Naive thymus-derived CD4-positive, alpha-beta T cell (primary cell): ENCODE data around the gene MGAT5B. TPM values are rescaled to one million over a fixed set of nuclear protein-coding genes. Genes with fewer than 3 reads are reported as not detected.

Experiments
- ATAC-seq: fragments of 150-1000 bp; cut with Tn5 transposase; 2 replicates; pipeline ENCODE4 v1.10.0; 2021; ENCODE audit warnings: mild to moderate bottlenecking, moderate library complexity
- CTCF ChIA-PET: fragments of 350-600 bp; sonication (Branson Sonifier 250); formaldehyde crosslinking; loops from one replicate; lab custom pipeline; 2021; ENCODE audit warnings: antibody characterized with exemption; lab: Charles Lee
- POLR2A ChIA-PET: fragments of 350-600 bp; sonication (Branson Sonifier 250); formaldehyde crosslinking; loops from one replicate; lab custom pipeline; 2021; ENCODE audit warnings: antibody characterized with exemption, inconsistent platforms; lab: Charles Lee
- DNase-seq, 9 donors: peaks; one replicate each; pipeline versions ENCODE4 v3.0.0 to v3.0.0-alpha.2; 2020 to 2022; ENCODE audit warnings: mixed read lengths in 1 of 9
- H3K27ac ChIP-seq: one replicate; pipeline ENCODE4 v1.7.0; 2013; ENCODE audit warnings: mild to moderate bottlenecking, low read depth, low read length, moderate library complexity
- H3K27me3 ChIP-seq, 2 donors: one replicate each; pipeline ENCODE4 v1.7.0; 2013; ENCODE audit warnings: low read length in 2 of 2, mild to moderate bottlenecking in 2 of 2, moderate library complexity in 2 of 2; ENCODE audit not compliant: control insufficient read depth in 2 of 2, insufficient read depth in 2 of 2
- H3K36me3 ChIP-seq, 3 experiments: 1 replicate in 2 of 3; 2 replicates in 1 of 3; pipeline ENCODE4 v1.7.0; 2013; ENCODE audit warnings: low read length in 3 of 3, mild to moderate bottlenecking in 3 of 3, moderate library complexity in 1 of 3; ENCODE audit not compliant: insufficient read depth in 3 of 3, control insufficient read depth in 2 of 3
- H3K4me1 ChIP-seq, 2 donors: one replicate each; pipeline ENCODE4 v1.7.0; 2013; ENCODE audit warnings: low read length in 2 of 2, mild to moderate bottlenecking in 2 of 2, moderate library complexity in 1 of 2; ENCODE audit not compliant: control insufficient read depth in 2 of 2, insufficient read depth in 2 of 2
- H3K4me3 ChIP-seq: 2 replicates; pipeline ENCODE4 v1.7.0; 2013; ENCODE audit warnings: mild to moderate bottlenecking, low read length
- H3K9me3 ChIP-seq, 3 experiments: 1 replicate in 2 of 3; 2 replicates in 1 of 3; pipeline ENCODE4 v1.7.0; 2013; ENCODE audit warnings: low read length in 3 of 3; ENCODE audit not compliant: control insufficient read depth in 2 of 3
- H3K27ac Mint-ChIP-seq, 9 donors: one replicate each; pipeline ENCODE4 v1.8.0; 2020 to 2022; ENCODE audit warnings: mixed read lengths in 9 of 9, mild to moderate bottlenecking in 8 of 9, moderate library complexity in 5 of 9, inconsistent platforms in 2 of 9
- H3K27me3 Mint-ChIP-seq, 5 donors: one replicate each; pipeline ENCODE4 v1.8.0; 2021 to 2022; ENCODE audit warnings: mixed read lengths in 5 of 5, mild to moderate bottlenecking in 1 of 5
- H3K36me3 Mint-ChIP-seq, 5 donors: one replicate each; pipeline ENCODE4 v1.8.0; 2020 to 2022; ENCODE audit warnings: mixed read lengths in 5 of 5, mild to moderate bottlenecking in 3 of 5, inconsistent platforms in 1 of 5
- H3K4me1 Mint-ChIP-seq, 7 donors: one replicate each; pipeline ENCODE4 v1.8.0; 2020 to 2022; ENCODE audit warnings: mixed read lengths in 7 of 7, mild to moderate bottlenecking in 3 of 7, inconsistent platforms in 1 of 7
- H3K4me3 Mint-ChIP-seq, 10 donors: one replicate each; pipeline ENCODE4 v1.8.0; 2020 to 2022; ENCODE audit warnings: mild to moderate bottlenecking in 10 of 10, mixed read lengths in 10 of 10, moderate library complexity in 6 of 10, inconsistent platforms in 2 of 10
- H3K9me3 Mint-ChIP-seq, 11 donors: one replicate each; pipeline ENCODE4 v1.8.0; 2020 to 2022; ENCODE audit warnings: mixed read lengths in 11 of 11, mild to moderate bottlenecking in 4 of 11, inconsistent platforms in 1 of 11, moderate library complexity in 1 of 11
- intact Hi-C, 2 donors: fragments of 100-400 bp; cut with micrococcal nuclease; formaldehyde crosslinking; loops; one replicate each; pipeline ENCODE4 v1.15.1; 2023
- polyA plus RNA-seq, 2 donors: library from polyadenylated mRNA; unstranded; fragments of 300-500 nt; fragmentation: Illumina TruSeq; gene quantifications; one replicate each; pipeline ENCODE4 v1.2.3, GENCODE V29; 2021
- total RNA-seq, 6 experiments: library from RNA in 5 of 6; stranded (reverse) in 5 of 6; gene quantifications; 1 replicate in 5 of 6; 2 replicates in 1 of 6; pipeline ENCODE4 v1.2.3 and lab custom pipeline; 2021 to 2026

Gene MGAT5B
- total and polyA plus RNA-seq, 7 experiments from 2014 or later = 0.12 to 3.7 (median 1.5) TPM; not detected in 1

DNA sequence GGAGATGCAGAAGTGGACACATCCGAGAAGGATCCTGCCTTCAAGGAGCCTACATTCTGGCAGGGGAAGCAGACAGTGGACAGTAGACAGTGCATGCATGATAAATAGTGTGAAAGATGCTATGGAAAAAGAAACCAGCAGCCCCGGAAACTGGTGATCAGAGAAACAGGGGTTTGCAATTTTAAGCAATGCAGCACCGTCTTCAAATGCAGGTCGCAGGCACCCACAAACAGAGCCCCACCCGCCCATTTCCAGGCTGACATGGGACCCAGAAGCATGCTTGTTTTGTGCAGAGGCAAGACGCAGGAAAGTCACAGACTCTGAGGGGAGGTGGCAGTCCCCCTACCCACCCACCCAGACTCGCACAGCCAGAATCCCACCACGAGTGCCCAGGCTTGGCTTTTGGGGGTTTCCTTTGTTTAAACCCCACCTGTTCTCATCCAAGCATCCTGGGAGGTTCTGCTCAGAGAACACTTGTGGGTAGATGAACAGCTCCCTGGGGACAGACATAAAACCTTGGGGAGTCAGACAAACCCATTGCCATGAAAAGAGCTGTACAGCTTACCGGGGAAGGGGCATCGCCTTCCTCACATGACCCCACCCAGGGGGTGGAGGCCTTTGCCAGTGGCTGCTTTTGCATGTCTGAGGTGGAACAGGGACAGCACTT is 114.3 kb downstream of the MGAT5B start:
- ATAC-seq (peak; percentile 70), DNase-seq (peak in 6 of 9 donors; percentile 29 to 63 (median 48))
- peaks cover 3 to 13% (median 8%) of the 10 kb centered on the region in 5 donors for H3K36me3 Mint-ChIP-seq
- Histone ChIP-seq H3K27ac (peak overlapping the region; percentile 49), H3K4me3 (no peak overlapping the region), H3K4me1 (peaks cover 14 to 20% of the 10 kb centered on the region in 2 donors), H3K36me3 (no peaks in the 10 kb centered on the region), H3K9me3 (peaks cover 0 to 7% (median 0%) of the 10 kb centered on the region in 3 experiments), H3K27me3 (no peaks in the 10 kb centered on the region)
- CTCF ChIA-PET = interaction anchor here (1.4 to 1.5 kb wide), 2 partner anchors 13 to 26 kb away, joined by 3 to 4 read pairs; no protein-coding TSS in a partner anchor
- H3K9me3 Mint-ChIP-seq = peaks cover 0 to 13% (median 10%) of the 10 kb centered on the region in 11 donors
- intact Hi-C loops = loop anchor here (1.0 kb wide), 1 partner anchor 16 kb away; no protein-coding TSS in a partner anchor
- H3K4me1 Mint-ChIP-seq = peaks cover 8 to 30% (median 23%) of the 10 kb centered on the region in 7 donors
- peak overlapping the region; percentile 77 to 92 (median 86) for H3K27ac Mint-ChIP-seq
- peak overlapping the region in 9 of 10 donors; percentile 38 to 78 (median 61) for H3K4me3 Mint-ChIP-seq
- POLR2A ChIA-PET = interaction anchor here (0.5 to 2.9 kb wide), 7 partner anchors 13 to 60 kb away, joined by 3 to 8 read pairs (median 4); no protein-coding TSS in a partner anchor
- peaks cover 0 to 4% (median 0%) of the 10 kb centered on the region in 5 donors for H3K27me3 Mint-ChIP-seq

DNA sequence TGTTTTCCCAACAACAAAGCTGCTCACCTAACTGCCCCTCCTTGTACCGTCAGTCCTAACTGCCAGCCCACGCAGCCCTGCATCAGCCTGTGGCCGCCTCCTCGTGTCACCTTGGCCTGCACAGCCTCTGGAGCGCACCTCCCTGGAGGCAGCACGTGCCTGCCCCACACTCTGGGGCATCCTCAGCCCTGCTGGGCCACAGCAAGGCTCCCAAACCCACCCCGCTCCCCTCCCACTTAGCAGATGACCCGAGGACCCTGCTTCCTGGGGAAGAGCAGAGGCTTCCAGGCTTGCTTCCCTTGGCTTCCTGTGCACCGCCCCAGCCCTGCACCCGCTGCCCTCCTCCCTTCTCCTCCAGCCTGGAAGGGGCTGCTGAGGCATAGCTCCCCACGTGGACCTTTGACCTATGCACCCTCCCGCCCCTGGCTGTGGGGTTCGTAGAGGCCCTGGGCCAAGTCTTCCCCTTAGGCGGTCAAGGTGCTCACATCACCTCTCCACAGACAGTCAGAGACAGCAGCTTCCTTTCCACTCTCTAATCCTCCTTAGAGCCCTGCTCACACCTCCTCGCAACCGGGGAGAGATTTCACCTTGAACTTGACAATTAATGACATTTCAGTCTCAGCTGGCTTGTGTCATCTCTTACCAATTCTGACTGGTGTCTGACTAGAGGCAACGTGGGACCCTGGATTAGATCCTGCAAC is 115.0 kb downstream of the MGAT5B start:
- Mint-ChIP-seq H3K4me3 (peak overlapping the region; percentile 40 to 81 (median 70)), H3K36me3 (peaks cover 2 to 10% (median 5%) of the 10 kb centered on the region in 5 donors), H3K27ac (peak overlapping the region; percentile 84 to 96 (median 90)), H3K9me3 (peaks cover 0 to 9% (median 6%) of the 10 kb centered on the region in 11 donors), H3K27me3 (peaks cover 0 to 2% (median 0%) of the 10 kb centered on the region in 5 donors), H3K4me1 (peaks cover 8 to 30% (median 24%) of the 10 kb centered on the region in 7 donors)
- H3K4me3 ChIP-seq = no peak overlapping the region
- peaks cover 0 to 3% (median 0%) of the 10 kb centered on the region in 3 experiments for H3K9me3 ChIP-seq
- no peak for DNase-seq
- no peaks in the 10 kb centered on the region for H3K27me3 ChIP-seq
- ATAC-seq = peak; percentile 29
- peaks cover 14 to 20% of the 10 kb centered on the region in 2 donors for H3K4me1 ChIP-seq
- ChIA-PET CTCF (interaction anchor here (1.0 to 1.5 kb wide), 3 partner anchors 14 to 26 kb away, joined by 3 to 4 read pairs (median 3); no protein-coding TSS in a partner anchor), POLR2A (interaction anchor here (0.6 to 1.6 kb wide), 5 partner anchors 14 to 36 kb away, joined by 3 to 4 read pairs (median 4); no protein-coding TSS in a partner anchor)
- intact Hi-C loops = no loop called here
- no peaks in the 10 kb centered on the region for H3K36me3 ChIP-seq
- peak overlapping the region; percentile 40 for H3K27ac ChIP-seq

DNA sequence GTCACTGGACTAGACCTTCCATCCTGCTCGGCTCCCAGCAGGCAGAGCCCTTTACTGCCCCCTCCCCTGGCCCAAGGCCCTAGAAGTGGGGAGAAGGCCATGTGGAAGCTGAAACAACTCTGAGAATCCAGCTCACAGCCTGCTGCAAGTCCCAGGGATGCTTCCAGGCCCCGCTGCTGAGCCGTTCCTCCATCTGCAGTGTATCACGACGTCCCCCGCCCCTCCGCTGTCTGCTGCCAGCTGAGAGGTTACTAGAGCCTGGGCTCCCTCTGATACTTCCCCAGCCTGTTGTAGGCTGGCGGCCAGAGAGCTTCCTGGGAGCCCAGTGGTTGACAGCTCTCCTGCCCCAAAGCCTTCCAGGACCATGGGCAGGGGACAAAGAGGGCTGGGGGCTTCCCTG is 118.2 kb downstream of the MGAT5B start:
- Histone ChIP-seq H3K27me3 (no peaks in the 10 kb centered on the region), H3K4me1 (peaks cover 14 to 20% of the 10 kb centered on the region in 2 donors), H3K36me3 (no peaks in the 10 kb centered on the region), H3K4me3 (no peak overlapping the region), H3K9me3 (no peaks in the 10 kb centered on the region), H3K27ac (no peak overlapping the region)
- Mint-ChIP-seq H3K9me3 (no peaks in the 10 kb centered on the region), H3K27me3 (no peaks in the 10 kb centered on the region), H3K4me1 (peaks cover 7 to 27% (median 18%) of the 10 kb centered on the region in 7 donors), H3K27ac (peak overlapping the region in 1 of 9 donors; percentile 42), H3K36me3 (no peaks in the 10 kb centered on the region), H3K4me3 (no peak overlapping the region)
- intact Hi-C loops = no loop called here
- ChIA-PET CTCF (interaction anchor here (0.5 kb wide), 1 partner anchor 1166 kb away, joined by 4 read pairs; no protein-coding TSS in a partner anchor), POLR2A (no interaction called here)
- ATAC-seq (no peak), DNase-seq (no peak)

DNA sequence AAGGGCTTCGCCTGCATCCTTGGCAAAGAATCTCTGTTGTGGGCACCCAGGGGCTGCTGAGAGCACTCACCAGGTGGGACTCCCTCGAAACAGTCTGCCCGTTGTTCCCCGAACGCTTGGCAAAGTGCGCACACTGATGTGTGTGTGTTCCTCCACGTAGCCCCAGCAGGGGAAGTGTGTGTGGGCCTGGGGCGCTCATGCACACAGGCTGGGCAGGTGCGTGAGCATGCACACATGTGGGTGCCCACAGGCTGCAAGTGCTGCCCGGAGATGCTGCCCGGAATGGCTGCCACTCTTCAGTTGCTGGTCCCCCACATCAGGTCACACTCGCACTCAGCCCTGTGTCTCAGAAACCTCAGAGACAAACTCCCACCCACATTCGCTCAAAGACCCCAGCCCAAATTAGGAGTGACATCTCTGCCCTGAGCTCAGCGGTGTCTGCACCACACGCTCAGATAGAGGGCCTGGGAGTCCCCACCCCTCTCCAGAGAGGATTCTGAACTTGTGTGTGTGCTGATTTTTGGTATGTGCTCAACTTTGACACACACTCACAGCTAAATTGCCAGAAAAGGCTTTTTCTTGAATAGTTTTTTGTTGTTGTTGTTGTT is 119.4 kb downstream of the MGAT5B start:
- H3K36me3 ChIP-seq = no peaks in the 10 kb centered on the region
- H3K27ac ChIP-seq = no peak overlapping the region
- no peaks in the 10 kb centered on the region for H3K27me3 ChIP-seq
- H3K4me3 ChIP-seq = no peak overlapping the region
- peak overlapping the region in 4 of 9 donors; percentile 30 to 71 (median 32) for H3K27ac Mint-ChIP-seq
- H3K9me3 Mint-ChIP-seq = no peaks in the 10 kb centered on the region
- no peak for DNase-seq
- intact Hi-C loops = no loop called here
- no peak overlapping the region for H3K4me3 Mint-ChIP-seq
- ATAC-seq = no peak
- CTCF ChIA-PET = no interaction called here
- POLR2A ChIA-PET = interaction anchor here (0.6 kb wide), 1 partner anchor 409 kb away, joined by 3 read pairs; no protein-coding TSS in a partner anchor
- no peaks in the 10 kb centered on the region for H3K9me3 ChIP-seq
- no peaks in the 10 kb centered on the region for H3K27me3 Mint-ChIP-seq
- H3K4me1 Mint-ChIP-seq = peaks cover 7 to 16% (median 10%) of the 10 kb centered on the region in 7 donors
- no peaks in the 10 kb centered on the region for H3K36me3 Mint-ChIP-seq
- peaks cover 9 to 10% of the 10 kb centered on the region in 2 donors for H3K4me1 ChIP-seq

DNA sequence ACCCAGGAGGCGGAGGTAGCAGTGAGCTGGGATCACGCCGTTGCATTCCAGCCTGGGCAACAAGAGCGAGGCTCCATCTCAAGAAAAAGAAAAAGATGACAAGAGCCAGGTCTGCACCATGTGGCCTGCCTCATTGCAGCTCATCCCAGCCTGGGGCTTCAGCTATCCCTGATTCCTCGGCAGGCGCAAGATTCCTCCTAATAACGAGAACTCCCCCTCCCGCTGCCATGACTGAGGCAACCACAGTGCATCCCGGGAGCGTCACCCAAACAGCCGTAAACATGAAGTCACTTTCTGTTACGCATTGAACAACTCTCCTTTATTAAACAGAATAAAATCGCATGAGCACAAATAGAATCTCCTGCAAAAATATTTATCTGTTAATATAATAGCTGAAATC is 120.6 kb downstream of the MGAT5B start:
- no peaks in the 10 kb centered on the region for H3K36me3 Mint-ChIP-seq
- Histone ChIP-seq H3K4me3 (no peak overlapping the region), H3K4me1 (peaks cover 0 to 2% of the 10 kb centered on the region in 2 donors), H3K27ac (no peak overlapping the region), H3K27me3 (no peaks in the 10 kb centered on the region), H3K36me3 (no peaks in the 10 kb centered on the region), H3K9me3 (no peaks in the 10 kb centered on the region)
- POLR2A ChIA-PET = interaction anchor here (1.3 kb wide), 1 partner anchor 10 kb away, joined by 3 read pairs; no protein-coding TSS in a partner anchor
- peaks cover 0 to 16% (median 5%) of the 10 kb centered on the region in 7 donors for H3K4me1 Mint-ChIP-seq
- CTCF ChIA-PET = no interaction called here
- ATAC-seq = no peak
- H3K4me3 Mint-ChIP-seq = no peak overlapping the region
- DNase-seq = no peak
- no peaks in the 10 kb centered on the region for H3K27me3 Mint-ChIP-seq
- no peaks in the 10 kb centered on the region for H3K9me3 Mint-ChIP-seq
- H3K27ac Mint-ChIP-seq = peak overlapping the region in 1 of 9 donors; percentile 40
- intact Hi-C loops = no loop called here

DNA sequence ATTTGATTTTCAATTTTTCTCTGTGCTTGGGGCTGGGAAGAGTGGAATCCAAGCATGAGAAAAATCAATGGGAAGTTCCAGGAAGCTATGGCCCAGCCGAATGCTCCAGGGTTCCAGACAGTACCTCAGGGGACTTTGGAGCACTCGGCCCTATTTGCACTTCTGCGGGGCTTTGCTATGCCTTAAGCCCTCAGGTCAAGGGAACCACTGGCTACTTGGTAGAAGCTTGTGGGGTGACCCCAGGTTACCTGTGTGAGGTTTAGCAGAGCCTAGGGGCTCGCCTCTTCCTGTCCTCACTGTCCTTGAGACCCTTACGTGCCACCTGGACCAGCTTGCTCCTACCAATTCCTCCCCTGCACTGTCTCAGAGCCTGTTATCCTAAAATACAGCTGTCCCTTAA is 121.3 kb downstream of the MGAT5B start:
- Histone ChIP-seq H3K4me3 (no peak overlapping the region), H3K9me3 (no peaks in the 10 kb centered on the region), H3K36me3 (no peaks in the 10 kb centered on the region), H3K27ac (no peak overlapping the region), H3K4me1 (peaks cover 0 to 9% of the 10 kb centered on the region in 2 donors), H3K27me3 (no peaks in the 10 kb centered on the region)
- CTCF ChIA-PET = no interaction called here
- H3K27ac Mint-ChIP-seq = peak overlapping the region in 2 of 9 donors; percentile 40 to 46
- ATAC-seq (no peak), DNase-seq (no peak)
- POLR2A ChIA-PET = interaction anchor here (0.9 to 1.3 kb wide), 2 partner anchors 8 to 10 kb away, joined by 3 to 5 read pairs; no protein-coding TSS in a partner anchor
- intact Hi-C loops = no loop called here
- peaks cover 0 to 23% (median 12%) of the 10 kb centered on the region in 7 donors for H3K4me1 Mint-ChIP-seq
- no peaks in the 10 kb centered on the region for H3K27me3 Mint-ChIP-seq
- no peak overlapping the region for H3K4me3 Mint-ChIP-seq
- H3K36me3 Mint-ChIP-seq = no peaks in the 10 kb centered on the region
- H3K9me3 Mint-ChIP-seq = no peaks in the 10 kb centered on the region
